ENCODE measurements around the gene PADI1. TPM values are rescaled to one million over a fixed set of nuclear protein-coding genes. Genes with fewer than 3 reads are reported as not detected.

Gene PADI1
- total and polyA plus RNA-seq, 4 donors = 4.9 TPM; not detected in 3

GRCh38 chr1:17207540-17207939, 2.6 kb downstream of the PADI1 start:
- no peak overlapping the region for H3K4me3 ChIP-seq (ENCODE audit: low read depth in 1 of 3, low read length in 3 of 3)
- no peak overlapping the region for H3K9ac ChIP-seq (ENCODE audit: low read depth in 1 of 2, low read length in 2 of 2)
- no peak for DNase-seq (ENCODE audit: low spot score)
- no peaks in the 10 kb centered on the region for H3K36me3 ChIP-seq (ENCODE audit: control insufficient read depth in 4 of 4, insufficient read depth in 3 of 4, low read depth in 1 of 4, low read length in 3 of 4)
- H3K27ac ChIP-seq (ENCODE audit: low read depth in 1 of 2, low read length in 2 of 2) = no peak overlapping the region
- H3K4me1 ChIP-seq (ENCODE audit: control insufficient read depth in 4 of 4, insufficient read depth in 4 of 4, low read length in 3 of 4) = peaks cover 0 to 3% (median under 1%) of the 10 kb centered on the region in 4 donors
- 71% methylated on average over 5 of the region's 5 CpGs for WGBS
- H3K9me3 ChIP-seq (ENCODE audit: control insufficient read depth in 4 of 4, low read length in 3 of 4) = no peaks in the 10 kb centered on the region
- no peak for TF ChIP-seq NR2F2 (IDR thresholded peaks at IDR 0.05)
- TF ChIP-seq ZBTB33 (IDR thresholded peaks at IDR 0.05) = no peak
- no peak for TF ChIP-seq FOXA1 (IDR thresholded peaks at IDR 0.05)
- H3K27me3 ChIP-seq (ENCODE audit: control insufficient read depth in 4 of 4, insufficient read depth in 4 of 4, low read length in 3 of 4) = peaks cover 0 to 3% (median 0%) of the 10 kb centered on the region in 4 donors

- no peak for DNase-seq (ENCODE audit: low spot score)
- TF ChIP-seq GABPA (IDR thresholded peaks at IDR 0.05 in 1 of 2, conservative IDR thresholded peaks at IDR 0.05 in 1 of 2) = no peak
- TF ChIP-seq RXRA (IDR thresholded peaks at IDR 0.05) = no peak
- no peak for TF ChIP-seq FOXA1 (IDR thresholded peaks at IDR 0.05)
- TF ChIP-seq HNF4G (IDR thresholded peaks at IDR 0.05) = no peak
- TF ChIP-seq TAF1 (conservative IDR thresholded peaks at IDR 0.05) = no peak
- TF ChIP-seq SP1 (IDR thresholded peaks at IDR 0.05) = no peak
- TF ChIP-seq CTCF (IDR thresholded peaks at IDR 0.05; ENCODE audit: low read depth, low read length, missing input control) = no peak
- no peak for TF ChIP-seq ATF3 (IDR thresholded peaks at IDR 0.05)
- TF ChIP-seq HNF4A (conservative IDR thresholded peaks at IDR 0.05) = no peak
- 63% methylated on average over 2 of the region's 2 CpGs for WGBS
- H3K27me3 ChIP-seq (ENCODE audit: control insufficient read depth in 4 of 4, insufficient read depth in 4 of 4, low read length in 3 of 4) = peaks cover 0 to 3% (median 0%) of the 10 kb centered on the region in 4 donors
- peaks cover 0 to 6% (median 2%) of the 10 kb centered on the region in 4 donors for H3K4me1 ChIP-seq (ENCODE audit: control insufficient read depth in 4 of 4, insufficient read depth in 4 of 4, low read length in 3 of 4)
- H3K36me3 ChIP-seq (ENCODE audit: control insufficient read depth in 4 of 4, insufficient read depth in 3 of 4, low read depth in 1 of 4, low read length in 3 of 4) = no peaks in the 10 kb centered on the region
- H3K9ac ChIP-seq (ENCODE audit: low read depth in 1 of 2, low read length in 2 of 2) = no peak overlapping the region
- no peak overlapping the region for H3K4me3 ChIP-seq (ENCODE audit: low read depth in 1 of 3, low read length in 3 of 3)
- H3K27ac ChIP-seq (ENCODE audit: low read depth in 1 of 2, low read length in 2 of 2) = no peak overlapping the region
- no peaks in the 10 kb centered on the region for H3K9me3 ChIP-seq (ENCODE audit: control insufficient read depth in 4 of 4, low read length in 3 of 4)
Measured at GRCh38 chr1:17207966-17208418, 3.1 kb downstream of the PADI1 start.

- Histone ChIP-seq H3K36me3 (ENCODE audit: control insufficient read depth in 4 of 4, insufficient read depth in 3 of 4, low read depth in 1 of 4, low read length in 3 of 4) (no peaks in the 10 kb centered on the region), H3K9ac (ENCODE audit: low read depth in 1 of 2, low read length in 2 of 2) (no peak overlapping the region), H3K27me3 (ENCODE audit: control insufficient read depth in 4 of 4, insufficient read depth in 4 of 4, low read length in 3 of 4) (peaks cover 0 to 3% (median 0%) of the 10 kb centered on the region in 4 donors), H3K27ac (ENCODE audit: low read depth in 1 of 2, low read length in 2 of 2) (no peak overlapping the region), H3K9me3 (ENCODE audit: control insufficient read depth in 4 of 4, low read length in 3 of 4) (no peaks in the 10 kb centered on the region), H3K4me1 (ENCODE audit: control insufficient read depth in 4 of 4, insufficient read depth in 4 of 4, low read length in 3 of 4) (peaks cover 0 to 6% (median 2%) of the 10 kb centered on the region in 4 donors), H3K4me3 (ENCODE audit: low read depth in 1 of 3, low read length in 3 of 3) (no peak overlapping the region)
- TF ChIP-seq RAD21 (IDR thresholded peaks at IDR 0.05) (no peak), MAX (IDR thresholded peaks at IDR 0.05) (no peak), FOXA1 (IDR thresholded peaks at IDR 0.05) (no peak), CTCF (IDR thresholded peaks at IDR 0.05; ENCODE audit: low read depth, low read length, missing input control) (no peak), GABPA (IDR thresholded peaks at IDR 0.05 in 1 of 2, conservative IDR thresholded peaks at IDR 0.05 in 1 of 2) (no peak), TAF1 (conservative IDR thresholded peaks at IDR 0.05) (no peak), RXRA (IDR thresholded peaks at IDR 0.05) (no peak), YY1 (IDR thresholded peaks at IDR 0.05) (no peak), NR2F2 (IDR thresholded peaks at IDR 0.05) (no peak), HNF4A (conservative IDR thresholded peaks at IDR 0.05) (no peak)
- WGBS = 94% methylated on average over 3 of the region's 3 CpGs
- no peak for DNase-seq (ENCODE audit: low spot score)
Measured at GRCh38 chr1:17208546-17208945, 3.6 kb downstream of the PADI1 start.

Measured in liver (tissue), 9 donors.